H9 (cell line): ENCODE measurements around the gene NRG3. TPM values are rescaled to one million over a fixed set of nuclear protein-coding genes. Genes with fewer than 3 reads are reported as not detected.

ENCODE experiments used
- DNase-seq: peaks from one replicate; pipeline ENCODE4 v3.0.0-alpha.2; 2017
- H2AFZ ChIP-seq: one replicate; pipeline ENCODE4 v1.6.1; 2013; ENCODE audit warnings: mild to moderate bottlenecking, low read length, control low read depth, moderate library complexity
- H2AK5ac ChIP-seq: 2 replicates; pipeline ENCODE4 v1.6.1; 2013; ENCODE audit warnings: low read length, control low read depth, mixed read lengths; ENCODE audit not compliant: insufficient read length
- H2BK120ac ChIP-seq: one replicate; pipeline ENCODE4 v1.6.1; 2013; ENCODE audit warnings: low read depth, mild to moderate bottlenecking, low read length, control low read depth, inconsistent platforms; ENCODE audit not compliant: poor library complexity, severe bottlenecking
- H2BK12ac ChIP-seq: 2 replicates; pipeline ENCODE4 v1.6.1; 2013; ENCODE audit warnings: low read length, control low read depth, mixed read lengths, low read depth; ENCODE audit not compliant: insufficient read length
- H2BK15ac ChIP-seq: 2 replicates; pipeline ENCODE4 v1.6.1; 2013; ENCODE audit warnings: low read depth, low read length, control low read depth
- H2BK20ac ChIP-seq: one replicate; pipeline ENCODE4 v1.6.1; 2013; ENCODE audit warnings: low read depth, mild to moderate bottlenecking, low read length, control low read depth, inconsistent platforms; ENCODE audit not compliant: poor library complexity, severe bottlenecking
- H2BK5ac ChIP-seq: 2 replicates; pipeline ENCODE4 v1.6.1; 2013; ENCODE audit warnings: low read length, control low read depth, mixed read lengths; ENCODE audit not compliant: insufficient read length
- H3K14ac ChIP-seq: 2 replicates; pipeline ENCODE4 v1.6.1; 2013; ENCODE audit warnings: low read length, control low read depth; ENCODE audit not compliant: insufficient read depth
- H3K18ac ChIP-seq: 2 replicates; pipeline ENCODE4 v1.6.1; 2013; ENCODE audit warnings: low read depth, mild to moderate bottlenecking, mixed read lengths, low read length, control low read depth; ENCODE audit not compliant: insufficient read length
- H3K23ac ChIP-seq: 2 replicates; pipeline ENCODE4 v1.6.1; 2013; ENCODE audit warnings: low read length, control low read depth, mixed read lengths, low read depth; ENCODE audit not compliant: insufficient read length
- H3K23me2 ChIP-seq: 2 replicates; pipeline ENCODE4 v1.6.1; 2013; ENCODE audit warnings: low read depth, mild to moderate bottlenecking, mixed read lengths, low read length, control low read depth; ENCODE audit not compliant: insufficient read length, poor library complexity, severe bottlenecking
- H3K27ac ChIP-seq: 2 replicates; pipeline ENCODE4 v1.5.1; 2013; ENCODE audit warnings: low read length, control low read depth, mixed read lengths, low read depth; ENCODE audit not compliant: insufficient read length
- H3K27me3 ChIP-seq: 2 replicates; pipeline ENCODE4 v1.6.1; 2013; ENCODE audit warnings: low read length, control low read depth, inconsistent platforms; ENCODE audit not compliant: insufficient read depth
- H3K4ac ChIP-seq: 2 replicates; pipeline ENCODE4 v1.6.1; 2013; ENCODE audit warnings: low read depth, mild to moderate bottlenecking, control low read depth, inconsistent platforms, low read length, moderate library complexity
- H3K4me1 ChIP-seq: 2 replicates; pipeline ENCODE4 v1.6.1; 2013; ENCODE audit warnings: low read length, control low read depth, inconsistent platforms; ENCODE audit not compliant: insufficient read depth
- H3K4me2 ChIP-seq: 2 replicates; pipeline ENCODE4 v1.6.1; 2013; ENCODE audit warnings: low read length, control low read depth, mixed read lengths; ENCODE audit not compliant: insufficient read length, insufficient read depth
- H3K56ac ChIP-seq: 2 replicates; pipeline ENCODE4 v1.6.1; 2013; ENCODE audit warnings: low read depth, mild to moderate bottlenecking, mixed read lengths, low read length, control low read depth; ENCODE audit not compliant: insufficient read length
- H3K79me1 ChIP-seq: 2 replicates; pipeline ENCODE4 v1.6.1; 2013; ENCODE audit warnings: low read depth, mild to moderate bottlenecking, moderate library complexity, low read length, control low read depth, inconsistent platforms; ENCODE audit not compliant: insufficient read depth, poor library complexity, severe bottlenecking
- H3K79me2 ChIP-seq: 2 replicates; pipeline ENCODE4 v1.6.1; 2013; ENCODE audit warnings: low read length, control low read depth, inconsistent platforms; ENCODE audit not compliant: insufficient read depth
- H3K9ac ChIP-seq: 2 replicates; pipeline ENCODE4 v1.6.1; 2013; ENCODE audit warnings: low read length, control low read depth, mixed read lengths; ENCODE audit not compliant: insufficient read length; ENCODE audit errors: extremely low read depth
- H3K9me3 ChIP-seq: one replicate; pipeline ENCODE4 v1.6.1; 2013; ENCODE audit warnings: low read depth, low read length, inconsistent platforms; ENCODE audit not compliant: control insufficient read depth
- H3T11ph ChIP-seq: one replicate; pipeline ENCODE4 v1.6.1; 2013; ENCODE audit warnings: mild to moderate bottlenecking, low read length, control low read depth, inconsistent platforms
- H4K20me1 ChIP-seq: one replicate; pipeline ENCODE4 v1.6.1; 2013; ENCODE audit not compliant: control insufficient read depth, insufficient read length, insufficient read depth
- H4K5ac ChIP-seq: 2 replicates; pipeline ENCODE4 v1.6.1; 2013; ENCODE audit warnings: low read depth, mild to moderate bottlenecking, mixed read lengths, low read length, control low read depth; ENCODE audit not compliant: insufficient read length
- H4K8ac ChIP-seq: replicated peaks from 2 replicates; pipeline ENCODE4 v1.6.1; 2013; ENCODE audit warnings: low read length, control low read depth, mixed read lengths, low read depth; ENCODE audit not compliant: insufficient read length
- H4K91ac ChIP-seq: 2 replicates; pipeline ENCODE4 v1.6.1; 2013; ENCODE audit warnings: low read depth, mild to moderate bottlenecking, moderate library complexity, mixed read lengths, low read length, control low read depth; ENCODE audit not compliant: insufficient read length
- H3K27ac Mint-ChIP-seq, 3 experiments: 2 replicates in 2 of 3; 3 replicates in 1 of 3; pipeline ENCODE4 v1.8.0; 2020 to 2021; ENCODE audit warnings: mixed read lengths in 3 of 3, mild to moderate bottlenecking in 1 of 3, moderate library complexity in 1 of 3
- H3K27me3 Mint-ChIP-seq: 2 replicates; pipeline ENCODE4 v1.8.0; 2021; ENCODE audit warnings: low read depth, mild to moderate bottlenecking, moderate library complexity, mixed read lengths
- H3K36me3 Mint-ChIP-seq, 3 experiments: 2 replicates in 2 of 3; 3 replicates in 1 of 3; pipeline ENCODE4 v1.8.0; 2020 to 2021; ENCODE audit warnings: low read depth in 3 of 3, mixed read lengths in 3 of 3; ENCODE audit not compliant: insufficient read depth in 1 of 3
- H3K4me1 Mint-ChIP-seq, 2 experiments: 2 replicates each; pipeline ENCODE4 v1.8.0; 2020; ENCODE audit warnings: mixed read lengths in 2 of 2
- H3K4me3 Mint-ChIP-seq, 2 experiments: 2 replicates in 1 of 2; 3 replicates in 1 of 2; pipeline ENCODE4 v1.8.0; 2020 to 2021; ENCODE audit warnings: mild to moderate bottlenecking in 2 of 2, mixed read lengths in 2 of 2, moderate library complexity in 1 of 2
- H3K9me3 Mint-ChIP-seq, 2 experiments: 2 replicates in 1 of 2; 3 replicates in 1 of 2; pipeline ENCODE4 v1.8.0; 2020; ENCODE audit warnings: mild to moderate bottlenecking in 2 of 2, mixed read lengths in 2 of 2, moderate library complexity in 1 of 2
- WGBS: extraction: QIAGEN DNeasy Blood & Tissue Kit; methylation state at CpG from one replicate; pipeline ENCODE4 v1.1.7; 2013; ENCODE audit warnings: missing lambda C conversion rate, low lambda C conversion rate, mixed read lengths; ENCODE audit not compliant: insufficient read length; ENCODE audit errors: extremely low coverage; 5-methylcytosine and 5-hydroxymethylcytosine counted together
- total RNA-seq: library from RNA; stranded (reverse); gene quantifications from 2 replicates; pipeline ENCODE4 v1.2.1, GENCODE V29; 2021
- TF ChIP-seq, protein P1 (sequence below): fragments of 200-600 bp; sonication (generic); conservative IDR thresholded peaks from 3 replicates; pipeline ENCODE4 v1.8.0; 2021; ENCODE audit warnings: antibody characterized with exemption, mild to moderate bottlenecking

NRG3 gene
- total RNA-seq, 1 experiment from 2014 or later, result 1.6 TPM

DNA sequence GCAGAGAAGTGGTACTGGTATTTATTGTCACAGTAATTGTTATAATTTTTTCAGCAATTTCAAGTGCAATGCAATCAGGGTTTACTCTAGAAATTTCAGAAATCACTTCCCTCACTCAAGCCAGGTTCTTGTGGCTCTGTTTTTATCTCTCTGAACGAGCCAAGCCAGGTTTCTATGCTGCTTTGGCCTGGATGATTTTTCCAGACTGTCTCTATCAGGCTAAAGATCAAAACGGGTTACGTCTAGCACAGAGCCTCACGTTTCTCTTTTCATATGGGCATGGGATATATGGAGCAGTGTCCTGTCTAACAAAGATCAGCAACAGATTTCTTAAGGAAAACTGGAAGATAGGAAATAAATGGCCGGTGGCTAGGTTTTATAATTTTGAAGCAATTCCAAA lies 1105.3 kb downstream of the NRG3 start:
- H4K91ac ChIP-seq, result no peak overlapping the region
- H3K23me2 ChIP-seq, result no peaks in the 10 kb centered on the region
- no peak overlapping the region for H2BK120ac ChIP-seq
- no peak overlapping the region for H3K9ac ChIP-seq
- no peaks in the 10 kb centered on the region for H3K27me3 ChIP-seq
- no peak overlapping the region for H3K27ac ChIP-seq
- H3K4ac ChIP-seq, result no peak overlapping the region
- no peak overlapping the region for H2BK15ac ChIP-seq
- no peak overlapping the region for H4K5ac ChIP-seq
- no peak overlapping the region for H3K4me2 ChIP-seq
- H3K9me3 ChIP-seq, result no peaks in the 10 kb centered on the region
- H2BK20ac ChIP-seq, result no peak overlapping the region
- no peaks in the 10 kb centered on the region for H3K79me1 ChIP-seq
- H4K20me1 ChIP-seq, result no peaks in the 10 kb centered on the region
- Mint-ChIP-seq H3K9me3 (no peaks in the 10 kb centered on the region), H3K4me1 (peaks cover 9 to 15% of the 10 kb centered on the region in 2 experiments), H3K4me3 (no peak overlapping the region), H3K36me3 (no peaks in the 10 kb centered on the region), H3K27ac (no peak overlapping the region; a peak in 1 of 7 replicates), H3K27me3 (no peaks in the 10 kb centered on the region)
- no peak overlapping the region for H2AFZ ChIP-seq
- H2AK5ac ChIP-seq, result no peak overlapping the region
- no peak overlapping the region for H3K18ac ChIP-seq
- H3K56ac ChIP-seq, result no peak overlapping the region
- H4K8ac ChIP-seq, result no peak overlapping the region
- H3K79me2 ChIP-seq, result no peaks in the 10 kb centered on the region
- no peak overlapping the region for H3T11ph ChIP-seq
- no CpG with 5 or more reads among the region's 5 CpGs for WGBS
- no peak for DNase-seq
- no peak overlapping the region for H2BK5ac ChIP-seq
- no peak overlapping the region for H2BK12ac ChIP-seq
- peaks cover 6% of the 10 kb centered on the region for H3K4me1 ChIP-seq
- TF ChIP-seq, protein P1, sequence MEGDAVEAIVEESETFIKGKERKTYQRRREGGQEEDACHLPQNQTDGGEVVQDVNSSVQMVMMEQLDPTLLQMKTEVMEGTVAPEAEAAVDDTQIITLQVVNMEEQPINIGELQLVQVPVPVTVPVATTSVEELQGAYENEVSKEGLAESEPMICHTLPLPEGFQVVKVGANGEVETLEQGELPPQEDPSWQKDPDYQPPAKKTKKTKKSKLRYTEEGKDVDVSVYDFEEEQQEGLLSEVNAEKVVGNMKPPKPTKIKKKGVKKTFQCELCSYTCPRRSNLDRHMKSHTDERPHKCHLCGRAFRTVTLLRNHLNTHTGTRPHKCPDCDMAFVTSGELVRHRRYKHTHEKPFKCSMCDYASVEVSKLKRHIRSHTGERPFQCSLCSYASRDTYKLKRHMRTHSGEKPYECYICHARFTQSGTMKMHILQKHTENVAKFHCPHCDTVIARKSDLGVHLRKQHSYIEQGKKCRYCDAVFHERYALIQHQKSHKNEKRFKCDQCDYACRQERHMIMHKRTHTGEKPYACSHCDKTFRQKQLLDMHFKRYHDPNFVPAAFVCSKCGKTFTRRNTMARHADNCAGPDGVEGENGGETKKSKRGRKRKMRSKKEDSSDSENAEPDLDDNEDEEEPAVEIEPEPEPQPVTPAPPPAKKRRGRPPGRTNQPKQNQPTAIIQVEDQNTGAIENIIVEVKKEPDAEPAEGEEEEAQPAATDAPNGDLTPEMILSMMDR, result no peak
- no peak overlapping the region for H3K14ac ChIP-seq
- no peak overlapping the region for H3K23ac ChIP-seq
